GM23338 (cell line): ENCODE measurements around the gene FAM227B. TPM values are rescaled to one million over a fixed set of nuclear protein-coding genes. Genes with fewer than 3 reads are reported as not detected.
"Not testable (repeated sequence)": the region's sequence is repeated elsewhere in the genome, so short reads cannot be mapped to it uniquely, and the experiment has no call there.

ENCODE experiments used
- ATAC-seq: fragments of 200-7000 bp; cut with Tn5 transposase; 3 replicates; pipeline ENCODE4 v1.9.1; 2020
- DNase-seq: peaks from one replicate; pipeline ENCODE4 v3.0.0-alpha.2; 2015; ENCODE audit warnings: low spot score
- H2AFZ ChIP-seq: fragments of 200-600 bp; sonication (generic); 2 replicates; pipeline ENCODE4 v1.8.0; 2016; ENCODE audit warnings: antibody characterized with exemption, mild to moderate bottlenecking, moderate library complexity
- H3F3A ChIP-seq: fragments of 200-600 bp; sonication (generic); replicated peaks from 2 replicates; pipeline ENCODE4 v1.8.0; 2017; ENCODE audit warnings: antibody characterized with exemption, mixed run types, low read depth
- H3K27ac ChIP-seq: fragments of 200-600 bp; sonication (generic); 2 replicates; pipeline ENCODE4 v1.6.1; 2016; ENCODE audit warnings: low read depth
- H3K27me3 ChIP-seq: fragments of 200-600 bp; sonication (generic); 2 replicates; pipeline ENCODE4 v1.8.0; 2016; ENCODE audit warnings: mild to moderate bottlenecking, mixed run types, moderate library complexity; ENCODE audit not compliant: insufficient read depth
- H3K36me3 ChIP-seq: fragments of 200-600 bp; sonication (generic); 2 replicates; pipeline ENCODE4 v1.8.0; 2016; ENCODE audit warnings: mild to moderate bottlenecking; ENCODE audit not compliant: insufficient read depth
- H3K4me1 ChIP-seq: fragments of 200-600 bp; sonication (generic); 2 replicates; pipeline ENCODE4 v1.8.0; 2016; ENCODE audit warnings: mild to moderate bottlenecking, moderate library complexity; ENCODE audit not compliant: insufficient read depth
- H3K4me2 ChIP-seq: fragments of 200-600 bp; sonication (generic); 2 replicates; pipeline ENCODE4 v1.7.1; 2017; ENCODE audit warnings: mixed run types
- H3K4me3 ChIP-seq: fragments of 200-600 bp; sonication (generic); 2 replicates; pipeline ENCODE4 v1.6.1; 2016; ENCODE audit warnings: mixed run types
- H3K79me2 ChIP-seq: fragments of 200-600 bp; sonication (generic); replicated peaks from 2 replicates; pipeline ENCODE4 v1.8.0; 2017; ENCODE audit warnings: mild to moderate bottlenecking; ENCODE audit not compliant: insufficient read depth
- H3K9me2 ChIP-seq: fragments of 200-600 bp; sonication (generic); 2 replicates; pipeline ENCODE4 v1.8.0; 2017; ENCODE audit not compliant: insufficient read depth
- H4K20me1 ChIP-seq: fragments of 200-600 bp; sonication (generic); replicated peaks from 2 replicates; pipeline ENCODE4 v1.8.0; 2017; ENCODE audit warnings: mild to moderate bottlenecking; ENCODE audit not compliant: insufficient read depth
- H3K27ac Mint-ChIP-seq: 2 replicates; pipeline ENCODE4 v1.8.0; 2020; ENCODE audit warnings: inconsistent platforms, mild to moderate bottlenecking, moderate library complexity, mixed read lengths
- H3K27me3 Mint-ChIP-seq: 3 replicates; pipeline ENCODE4 v1.8.0; 2022; ENCODE audit warnings: low read depth, mild to moderate bottlenecking, moderate library complexity, mixed read lengths, inconsistent platforms; ENCODE audit not compliant: insufficient read depth, poor library complexity
- H3K36me3 Mint-ChIP-seq: 3 replicates; pipeline ENCODE4 v1.8.0; 2021; ENCODE audit warnings: low read depth, mild to moderate bottlenecking, inconsistent platforms, moderate library complexity, mixed read lengths
- H3K4me1 Mint-ChIP-seq: 3 replicates; pipeline ENCODE4 v1.8.0; 2020; ENCODE audit warnings: mild to moderate bottlenecking, inconsistent platforms, mixed read lengths
- H3K4me3 Mint-ChIP-seq: 3 replicates; pipeline ENCODE4 v1.8.0; 2021; ENCODE audit warnings: moderate library complexity, mild to moderate bottlenecking, inconsistent platforms, mixed read lengths
- H3K9me3 Mint-ChIP-seq: 3 replicates; pipeline ENCODE4 v1.8.0; 2020; ENCODE audit warnings: moderate library complexity, mild to moderate bottlenecking, inconsistent platforms, mixed read lengths
- EZH2phosphoT487 ChIP-seq: fragments of 200-600 bp; sonication (generic); IDR thresholded peaks from one replicate; pipeline ENCODE4 v1.8.1; 2018; ENCODE audit warnings: antibody characterized with exemption; ENCODE audit not compliant: unreplicated experiment
- ZNF331 ChIP-seq: fragments of 250-450 bp; sonication (Bioruptor Pico); IDR thresholded peaks from 2 replicates; pipeline ENCODE4 v1.5.0; 2020; ENCODE audit warnings: low read depth, mild to moderate bottlenecking, moderate library complexity
- polyA plus RNA-seq: library from polyadenylated mRNA; unstranded; fragments of >200 nt; fragmentation: Nextera tagmentation; extraction: Ambion mirVana; gene quantifications from 2 replicates; pipeline ENCODE4 v1.2.1, GENCODE V29; 2016
- total RNA-seq: library from RNA; depleted of rRNA; stranded (reverse); fragments of >200 nt; shearing (Covaris generic); gene quantifications from 2 replicates; pipeline ENCODE4 v1.2.3, GENCODE V29; 2014
- TF ChIP-seq, protein P1 (sequence below): IDR thresholded peaks from one replicate; pipeline ENCODE4 v1.6.1; 2018; ENCODE audit warnings: antibody characterized with exemption; ENCODE audit not compliant: unreplicated experiment
- TF ChIP-seq, protein P2 (sequence below), 2 experiments: fragments of 200-600 bp in 1 of 2; sonication (generic) in 1 of 2; conservative IDR thresholded peaks; 2 replicates each; pipeline versions ENCODE4 v1.5.1 to v1.6.1; 2016 to 2017; ENCODE audit warnings: antibody characterized with exemption in 2 of 2, low read depth in 2 of 2, mild to moderate bottlenecking in 2 of 2, moderate library complexity in 1 of 2

The FAM227B gene
- total and polyA plus RNA-seq, 2 experiments from 2014 or later, result 2.6 to 10.2 TPM

DNA sequence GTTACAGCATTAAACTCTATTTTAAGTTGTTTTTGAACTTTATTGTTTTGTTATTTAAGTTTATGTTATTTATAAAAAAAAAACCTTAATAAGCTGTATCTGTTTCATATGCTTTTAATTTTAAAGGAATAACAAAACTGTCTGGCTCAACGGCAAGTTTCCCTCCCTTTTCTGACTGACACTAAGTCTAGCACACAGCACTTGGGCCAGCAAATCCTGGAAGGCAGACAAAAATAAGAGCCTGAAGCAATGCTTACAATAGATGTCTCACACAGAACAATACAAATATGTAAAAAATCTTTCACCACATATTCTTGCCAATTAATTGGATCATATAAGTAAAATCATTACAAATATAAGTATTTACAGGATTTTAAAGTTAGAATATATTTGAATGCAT is 135.2 kb downstream of the FAM227B start:
- H3K4me1 Mint-ChIP-seq, H3K9me3 Mint-ChIP-seq, H3K4me1 ChIP-seq, H3K36me3 Mint-ChIP-seq, ATAC-seq, H3K27ac Mint-ChIP-seq, H4K20me1 ChIP-seq, H3F3A ChIP-seq, H3K79me2 ChIP-seq, H3K4me2 ChIP-seq, H3K4me3 Mint-ChIP-seq, H3K9me2 ChIP-seq, H3K4me3 ChIP-seq, H3K36me3 ChIP-seq, H2AFZ ChIP-seq, H3K27me3 Mint-ChIP-seq, H3K27me3 ChIP-seq, DNase-seq, H3K27ac ChIP-seq: not testable (repeated sequence)

DNA sequence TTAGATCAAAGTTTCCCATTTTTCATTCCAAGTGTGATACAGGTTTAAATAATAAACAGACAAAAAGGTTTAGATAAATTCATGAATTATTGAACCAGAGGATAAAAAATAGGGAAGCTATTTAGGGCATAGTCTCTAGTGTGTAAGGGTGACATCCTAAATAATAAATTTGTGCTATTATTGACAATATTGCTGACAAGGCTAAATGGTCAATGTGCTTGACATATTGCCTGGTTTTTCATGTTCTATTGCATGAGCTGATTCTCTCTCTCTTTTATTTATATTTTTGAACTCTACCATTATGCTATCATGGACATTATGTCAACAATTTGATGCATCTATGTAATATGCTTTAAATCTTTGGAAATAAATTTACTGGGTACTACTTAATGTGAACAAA is 141.6 kb downstream of the FAM227B start:
- not testable (repeated sequence) for H2AFZ ChIP-seq, H3K36me3 Mint-ChIP-seq, H3K36me3 ChIP-seq, DNase-seq, H3K27ac Mint-ChIP-seq, ATAC-seq, H3K4me3 Mint-ChIP-seq, H4K20me1 ChIP-seq, H3K27me3 Mint-ChIP-seq, H3K79me2 ChIP-seq, H3K4me1 Mint-ChIP-seq, H3K4me2 ChIP-seq, H3F3A ChIP-seq, H3K4me3 ChIP-seq, H3K9me2 ChIP-seq, H3K27ac ChIP-seq, H3K9me3 Mint-ChIP-seq, H3K27me3 ChIP-seq, H3K4me1 ChIP-seq

- not testable (repeated sequence) for H4K20me1 ChIP-seq, H3K4me3 ChIP-seq, H3K36me3 Mint-ChIP-seq, H3K27me3 ChIP-seq, H3K4me3 Mint-ChIP-seq, H3K4me1 ChIP-seq, ATAC-seq, H3K27ac ChIP-seq, H3K4me2 ChIP-seq, H3K36me3 ChIP-seq, H3F3A ChIP-seq, DNase-seq, H3K4me1 Mint-ChIP-seq, H3K27ac Mint-ChIP-seq, H3K27me3 Mint-ChIP-seq, H3K9me2 ChIP-seq, H2AFZ ChIP-seq, H3K79me2 ChIP-seq, H3K9me3 Mint-ChIP-seq
These were observed 142.6 kb downstream of the FAM227B start for GRCh38 chr15:49478021-49478420.

DNA sequence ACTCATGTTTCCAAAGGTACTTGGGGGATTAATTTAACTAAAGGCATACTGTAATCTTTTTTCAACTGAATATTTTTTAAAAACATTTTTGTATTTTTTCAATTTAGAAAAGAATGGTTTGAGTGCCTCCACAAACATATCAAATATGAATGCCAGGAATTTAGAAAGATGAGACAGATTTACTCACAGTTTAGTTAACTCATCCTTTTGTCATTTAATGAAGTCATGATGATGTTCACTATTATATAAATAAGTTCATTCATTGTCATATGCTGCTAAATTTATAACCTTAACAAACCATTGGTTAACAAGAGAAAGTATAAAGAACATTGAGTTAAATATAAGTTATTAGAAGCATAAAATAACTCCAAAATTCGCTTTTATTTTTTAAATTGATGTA is 147.6 kb downstream of the FAM227B start:
- H3K4me3 ChIP-seq, result no peak overlapping the region
- no peaks in the 10 kb centered on the region for H3K27me3 ChIP-seq
- ATAC-seq, result no peak
- no peaks in the 10 kb centered on the region for H3K9me2 ChIP-seq
- no peaks in the 10 kb centered on the region for H3K36me3 Mint-ChIP-seq
- H3K27ac Mint-ChIP-seq, result no peak overlapping the region
- H3K4me2 ChIP-seq, result no peak overlapping the region
- H3K4me1 ChIP-seq, result no peaks in the 10 kb centered on the region
- no peaks in the 10 kb centered on the region for H3K79me2 ChIP-seq
- no peaks in the 10 kb centered on the region for H3K9me3 Mint-ChIP-seq
- no peaks in the 10 kb centered on the region for H3F3A ChIP-seq
- no peaks in the 10 kb centered on the region for H3K27me3 Mint-ChIP-seq
- H3K27ac ChIP-seq, result no peak overlapping the region
- DNase-seq, result no peak
- H3K4me1 Mint-ChIP-seq, result no peaks in the 10 kb centered on the region
- H4K20me1 ChIP-seq, result no peaks in the 10 kb centered on the region
- H2AFZ ChIP-seq, result no peak overlapping the region
- no peak overlapping the region for H3K4me3 Mint-ChIP-seq
- no peaks in the 10 kb centered on the region for H3K36me3 ChIP-seq
- TF ChIP-seq EZH2phosphoT487 (no peak), ZNF331 (CRISPR knock-in tag) (no peak)
- TF ChIP-seq, protein P1, sequence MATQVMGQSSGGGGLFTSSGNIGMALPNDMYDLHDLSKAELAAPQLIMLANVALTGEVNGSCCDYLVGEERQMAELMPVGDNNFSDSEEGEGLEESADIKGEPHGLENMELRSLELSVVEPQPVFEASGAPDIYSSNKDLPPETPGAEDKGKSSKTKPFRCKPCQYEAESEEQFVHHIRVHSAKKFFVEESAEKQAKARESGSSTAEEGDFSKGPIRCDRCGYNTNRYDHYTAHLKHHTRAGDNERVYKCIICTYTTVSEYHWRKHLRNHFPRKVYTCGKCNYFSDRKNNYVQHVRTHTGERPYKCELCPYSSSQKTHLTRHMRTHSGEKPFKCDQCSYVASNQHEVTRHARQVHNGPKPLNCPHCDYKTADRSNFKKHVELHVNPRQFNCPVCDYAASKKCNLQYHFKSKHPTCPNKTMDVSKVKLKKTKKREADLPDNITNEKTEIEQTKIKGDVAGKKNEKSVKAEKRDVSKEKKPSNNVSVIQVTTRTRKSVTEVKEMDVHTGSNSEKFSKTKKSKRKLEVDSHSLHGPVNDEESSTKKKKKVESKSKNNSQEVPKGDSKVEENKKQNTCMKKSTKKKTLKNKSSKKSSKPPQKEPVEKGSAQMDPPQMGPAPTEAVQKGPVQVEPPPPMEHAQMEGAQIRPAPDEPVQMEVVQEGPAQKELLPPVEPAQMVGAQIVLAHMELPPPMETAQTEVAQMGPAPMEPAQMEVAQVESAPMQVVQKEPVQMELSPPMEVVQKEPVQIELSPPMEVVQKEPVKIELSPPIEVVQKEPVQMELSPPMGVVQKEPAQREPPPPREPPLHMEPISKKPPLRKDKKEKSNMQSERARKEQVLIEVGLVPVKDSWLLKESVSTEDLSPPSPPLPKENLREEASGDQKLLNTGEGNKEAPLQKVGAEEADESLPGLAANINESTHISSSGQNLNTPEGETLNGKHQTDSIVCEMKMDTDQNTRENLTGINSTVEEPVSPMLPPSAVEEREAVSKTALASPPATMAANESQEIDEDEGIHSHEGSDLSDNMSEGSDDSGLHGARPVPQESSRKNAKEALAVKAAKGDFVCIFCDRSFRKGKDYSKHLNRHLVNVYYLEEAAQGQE, result no peak
- TF ChIP-seq, protein P2, sequence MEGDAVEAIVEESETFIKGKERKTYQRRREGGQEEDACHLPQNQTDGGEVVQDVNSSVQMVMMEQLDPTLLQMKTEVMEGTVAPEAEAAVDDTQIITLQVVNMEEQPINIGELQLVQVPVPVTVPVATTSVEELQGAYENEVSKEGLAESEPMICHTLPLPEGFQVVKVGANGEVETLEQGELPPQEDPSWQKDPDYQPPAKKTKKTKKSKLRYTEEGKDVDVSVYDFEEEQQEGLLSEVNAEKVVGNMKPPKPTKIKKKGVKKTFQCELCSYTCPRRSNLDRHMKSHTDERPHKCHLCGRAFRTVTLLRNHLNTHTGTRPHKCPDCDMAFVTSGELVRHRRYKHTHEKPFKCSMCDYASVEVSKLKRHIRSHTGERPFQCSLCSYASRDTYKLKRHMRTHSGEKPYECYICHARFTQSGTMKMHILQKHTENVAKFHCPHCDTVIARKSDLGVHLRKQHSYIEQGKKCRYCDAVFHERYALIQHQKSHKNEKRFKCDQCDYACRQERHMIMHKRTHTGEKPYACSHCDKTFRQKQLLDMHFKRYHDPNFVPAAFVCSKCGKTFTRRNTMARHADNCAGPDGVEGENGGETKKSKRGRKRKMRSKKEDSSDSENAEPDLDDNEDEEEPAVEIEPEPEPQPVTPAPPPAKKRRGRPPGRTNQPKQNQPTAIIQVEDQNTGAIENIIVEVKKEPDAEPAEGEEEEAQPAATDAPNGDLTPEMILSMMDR (conservative IDR thresholded peaks at IDR 0.05; ENCODE audit: low read depth in 2 of 2), result no peak
